Testis (tissue), 3 donors: ENCODE data around the gene WDR47. TPM values are rescaled to one million over a fixed set of nuclear protein-coding genes. Genes with fewer than 3 reads are reported as not detected.
"Not testable (repeated sequence)": the region's sequence is repeated elsewhere in the genome, so short reads cannot be mapped to it uniquely, and the experiment has no call there.

Experiments used
- DNase-seq: peaks from one replicate; pipeline ENCODE4 v3.0.0-alpha.2; 2019
- H3K27ac ChIP-seq, 2 donors: fragments of 200-600 bp; sonication (generic); one replicate each; pipeline ENCODE4 v1.5.1; 2019
- H3K27me3 ChIP-seq: fragments of 200-600 bp; sonication (generic); one replicate; pipeline ENCODE4 v1.5.1; 2019
- H3K36me3 ChIP-seq: fragments of 200-600 bp; sonication (generic); one replicate; pipeline ENCODE4 v1.5.1; 2017; ENCODE audit warnings: low read depth; ENCODE audit errors: missing control alignments
- H3K4me1 ChIP-seq: fragments of 200-600 bp; sonication (generic); one replicate; pipeline ENCODE4 v1.5.1; 2019
- H3K4me3 ChIP-seq, 2 donors: fragments of 200-600 bp; sonication (generic); one replicate each; pipeline ENCODE4 v1.5.1; 2017 to 2019
- H3K9me3 ChIP-seq: fragments of 200-600 bp; sonication (generic); one replicate; pipeline ENCODE4 v1.5.1; 2017
- POLR2A ChIP-seq: fragments of 450-650 bp; IDR thresholded peaks from one replicate; pipeline ENCODE4 v1.6.1; 2017; ENCODE audit warnings: antibody characterized with exemption, mild to moderate bottlenecking, moderate library complexity
- WGBS, 2 donors: methylation state at CpG; one replicate each; pipeline ENCODE4 v1.1.5; 2018; 5-methylcytosine and 5-hydroxymethylcytosine counted together
- intact Hi-C: fragments of 100-400 bp; cut with DNase I; formaldehyde crosslinking; loops from one replicate; pipeline ENCODE4 v1.15.1; 2023; ENCODE audit warnings: low total_unique reads
- polyA plus RNA-seq: library from polyadenylated mRNA; stranded (reverse); fragments of 350-450 nt; fragmentation: Illumina TruSeq; extraction: RNeasy Lipid Tissue Mini Kit (QIAGEN cat#74804); gene quantifications from one replicate; pipeline ENCODE4 v1.2.3, GENCODE V29; 2014; ENCODE audit warnings: low read depth, low replicate concordance; ENCODE audit not compliant: insufficient read depth
- total RNA-seq, 2 donors: library from RNA; depleted of rRNA; stranded (reverse); fragments of >200 nt; gene quantifications; one replicate each; pipeline ENCODE4 v1.2.3, GENCODE V29; 2016
- TF ChIP-seq, protein P1 (sequence below), 3 experiments: fragments of 450-650 bp in 2 of 3; fragments of 200-600 bp in 1 of 3; sonication (generic) in 1 of 3; IDR thresholded peaks; one replicate each; pipeline ENCODE4 v1.5.1; 2016 to 2019; ENCODE audit warnings: antibody characterized with exemption in 3 of 3, mild to moderate bottlenecking in 2 of 3, moderate library complexity in 1 of 3

The WDR47 gene
- total and polyA plus RNA-seq, 3 donors from 2014 or later, result 34.7 to 40.5 (median 40.4) TPM

DNA sequence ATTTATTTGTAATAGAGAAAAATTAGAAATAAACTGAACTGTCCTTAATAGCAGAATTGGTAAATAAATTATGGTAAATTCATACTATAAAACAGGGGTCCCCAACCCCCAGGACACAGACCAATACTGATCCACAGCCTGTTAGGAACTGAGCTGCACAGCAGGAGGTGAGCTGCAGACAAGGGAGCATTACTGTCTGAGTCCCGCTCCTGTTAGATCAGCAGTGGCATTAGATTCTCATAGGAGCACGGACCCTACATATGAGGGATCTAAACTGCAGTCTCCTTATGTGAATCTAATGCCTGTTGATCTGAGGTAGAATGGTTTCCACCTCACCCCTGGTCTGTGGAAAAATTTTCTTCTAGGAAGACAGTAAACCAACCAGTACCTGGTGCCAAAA, 7.5 kb downstream of the WDR47 start:
- Histone ChIP-seq H3K4me1 (no peaks in the 10 kb centered on the region), H3K9me3 (no peaks in the 10 kb centered on the region), H3K27me3 (no peaks in the 10 kb centered on the region), H3K27ac (no peak overlapping the region), H3K36me3 (no peaks in the 10 kb centered on the region), H3K4me3 (no peak overlapping the region)
- no peak for DNase-seq
- TF ChIP-seq, protein P1, sequence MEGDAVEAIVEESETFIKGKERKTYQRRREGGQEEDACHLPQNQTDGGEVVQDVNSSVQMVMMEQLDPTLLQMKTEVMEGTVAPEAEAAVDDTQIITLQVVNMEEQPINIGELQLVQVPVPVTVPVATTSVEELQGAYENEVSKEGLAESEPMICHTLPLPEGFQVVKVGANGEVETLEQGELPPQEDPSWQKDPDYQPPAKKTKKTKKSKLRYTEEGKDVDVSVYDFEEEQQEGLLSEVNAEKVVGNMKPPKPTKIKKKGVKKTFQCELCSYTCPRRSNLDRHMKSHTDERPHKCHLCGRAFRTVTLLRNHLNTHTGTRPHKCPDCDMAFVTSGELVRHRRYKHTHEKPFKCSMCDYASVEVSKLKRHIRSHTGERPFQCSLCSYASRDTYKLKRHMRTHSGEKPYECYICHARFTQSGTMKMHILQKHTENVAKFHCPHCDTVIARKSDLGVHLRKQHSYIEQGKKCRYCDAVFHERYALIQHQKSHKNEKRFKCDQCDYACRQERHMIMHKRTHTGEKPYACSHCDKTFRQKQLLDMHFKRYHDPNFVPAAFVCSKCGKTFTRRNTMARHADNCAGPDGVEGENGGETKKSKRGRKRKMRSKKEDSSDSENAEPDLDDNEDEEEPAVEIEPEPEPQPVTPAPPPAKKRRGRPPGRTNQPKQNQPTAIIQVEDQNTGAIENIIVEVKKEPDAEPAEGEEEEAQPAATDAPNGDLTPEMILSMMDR (IDR thresholded peaks at IDR 0.05), result no peak
- no peak for TF ChIP-seq POLR2A
- intact Hi-C loops, result no loop called here
- 90 to 97% methylated on average over 2 of the region's 2 CpGs for WGBS, 2 donors

- intact Hi-C loops, H3K4me1 ChIP-seq, DNase-seq, H3K27me3 ChIP-seq, H3K9me3 ChIP-seq, H3K4me3 ChIP-seq, H3K36me3 ChIP-seq, H3K27ac ChIP-seq: not testable (repeated sequence)
- 91 to 93% methylated on average over 8 of the region's 8 CpGs for WGBS, 2 donors
Measured at GRCh38 chr1:109029493-109029892, 12.4 kb downstream of the WDR47 start.

- no peak overlapping the region for H3K4me3 ChIP-seq
- H3K36me3 ChIP-seq, result no peaks in the 10 kb centered on the region
- no peak overlapping the region for H3K27ac ChIP-seq
- DNase-seq, result no peak
- intact Hi-C loops, result no loop called here
- H3K9me3 ChIP-seq, result no peaks in the 10 kb centered on the region
- H3K27me3 ChIP-seq, result no peaks in the 10 kb centered on the region
- H3K4me1 ChIP-seq, result no peaks in the 10 kb centered on the region
- TF ChIP-seq, protein P1 (IDR thresholded peaks at IDR 0.05), result peak in 1 of 3 experiments; percentile 24
- TF ChIP-seq POLR2A, result no peak
Measured at GRCh38 chr1:109027841-109028240, 14.1 kb downstream of the WDR47 start.

DNA sequence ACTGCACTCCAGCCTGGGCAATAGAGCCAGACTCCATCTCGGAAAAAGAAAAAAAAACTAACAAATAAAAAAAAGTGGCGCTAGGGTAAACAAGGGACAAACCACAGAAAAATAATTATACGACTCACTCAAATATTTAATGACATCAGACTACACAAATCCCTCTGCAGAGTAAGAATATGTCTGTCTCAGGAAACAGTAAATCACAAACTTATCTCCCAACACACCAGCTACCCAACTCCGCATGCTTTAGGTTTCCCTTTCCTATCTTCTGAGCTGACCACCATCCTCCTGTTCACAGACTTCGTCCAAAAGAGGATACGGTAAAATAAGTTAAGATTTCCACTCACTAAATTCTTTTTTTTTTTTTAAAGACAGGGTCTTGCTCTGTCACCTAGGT, 16.2 kb downstream of the WDR47 start:
- no peak overlapping the region for H3K4me3 ChIP-seq
- WGBS, 2 donors, result 90 to 91% methylated on average over 6 of the region's 6 CpGs
- no peaks in the 10 kb centered on the region for H3K9me3 ChIP-seq
- intact Hi-C loops, result no loop called here
- no peak overlapping the region for H3K27ac ChIP-seq
- DNase-seq, result no peak
- H3K4me1 ChIP-seq, result no peaks in the 10 kb centered on the region
- no peaks in the 10 kb centered on the region for H3K36me3 ChIP-seq
- TF ChIP-seq POLR2A, result no peak
- TF ChIP-seq, protein P1 (IDR thresholded peaks at IDR 0.05), result no peak
- H3K27me3 ChIP-seq, result no peaks in the 10 kb centered on the region

DNA sequence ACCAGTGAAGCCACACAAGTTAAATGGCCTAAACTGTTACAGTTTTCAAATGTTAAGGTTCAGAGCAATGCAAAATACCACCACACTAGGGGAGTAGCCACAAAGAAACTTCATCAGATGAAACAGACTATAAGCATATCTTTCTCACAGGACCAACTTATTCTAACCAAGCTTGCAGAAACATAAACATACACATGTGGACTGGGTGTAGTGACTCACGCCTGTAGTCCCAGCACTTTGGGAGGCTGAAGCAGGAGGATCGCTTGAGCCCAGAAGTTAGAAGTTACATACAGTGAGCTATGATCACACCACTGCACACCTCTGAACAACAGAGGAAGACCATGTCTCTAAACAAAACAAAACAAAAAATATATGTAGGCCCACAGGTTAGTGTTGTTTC, 17.3 kb downstream of the WDR47 start:
- no peaks in the 10 kb centered on the region for H3K27me3 ChIP-seq
- TF ChIP-seq, protein P1 (IDR thresholded peaks at IDR 0.05), result no peak
- no peak for TF ChIP-seq POLR2A
- WGBS, 2 donors, result 95 to 96% methylated on average over 2 of the region's 2 CpGs
- no peaks in the 10 kb centered on the region for H3K9me3 ChIP-seq
- H3K4me1 ChIP-seq, result no peaks in the 10 kb centered on the region
- intact Hi-C loops, result no loop called here
- DNase-seq, result no peak
- no peak overlapping the region for H3K4me3 ChIP-seq
- no peak overlapping the region for H3K27ac ChIP-seq
- no peaks in the 10 kb centered on the region for H3K36me3 ChIP-seq
